GM12878 (cell line): ENCODE data around the gene SULT1A2. TPM values are rescaled to one million over a fixed set of nuclear protein-coding genes. Genes with fewer than 3 reads are reported as not detected.

Experiments
- ATAC-seq: fragments of 200-7000 bp; cut with Tn5 transposase; 3 replicates; pipeline ENCODE4 v1.9.1; 2020; ENCODE audit warnings: mild to moderate bottlenecking, moderate library complexity
- BruUV-seq: library from RNA; stranded (reverse); fragments of 400-500 nt; replicated peaks from 2 replicates; lab custom pipeline; 2021; lab: Mats Ljungman, UMichigan
- CTCF ChIA-PET: fragments of 300-600 bp; sonication (Branson Sonifier 250); formaldehyde crosslinking; extraction: SDS; loops from one replicate; lab custom pipeline; 2021; ENCODE audit warnings: inconsistent platforms; lab: Yijun Ruan, JAX
- POLR2A ChIA-PET: fragments of 350-600 bp; formaldehyde crosslinking; extraction: SDS; loops from one replicate; lab custom pipeline; 2021; ENCODE audit warnings: inconsistent platforms; lab: Charles Lee
- RAD21 ChIA-PET: fragments of 300-600 bp; sonication (Branson Sonifier 250); formaldehyde crosslinking; loops from one replicate; lab custom pipeline; 2023; ENCODE audit warnings: antibody characterized with exemption; ENCODE audit not compliant: unreplicated experiment; lab: Charles Lee
- SMC1A ChIA-PET: fragments of 300-600 bp; sonication (Branson Sonifier 250); formaldehyde crosslinking; loops from one replicate; lab custom pipeline; 2023; ENCODE audit not compliant: unreplicated experiment, uncharacterized antibody; lab: Charles Lee
- DNase-seq: peaks from one replicate; pipeline ENCODE4 v3.0.0-alpha.2; 2011; ENCODE audit warnings: low read depth, low spot score
- FAIRE-seq: peaks from 3 replicates; lab custom pipeline; 2011; peaks lifted over from hg19 to GRCh38; lab: Jason Lieb, UNC
- H2AFZ ChIP-seq: 2 replicates; pipeline ENCODE4 v1.6.0; 2011; ENCODE audit warnings: low read depth, low read length, control low read depth; ENCODE audit not compliant: control insufficient read depth
- H3K27ac ChIP-seq: 2 replicates; pipeline ENCODE4 v1.5.1; 2011; ENCODE audit warnings: control low read depth; ENCODE audit not compliant: control insufficient read depth, insufficient read depth
- H3K27me3 ChIP-seq, 2 experiments: replicated peaks in 1 of 2; 2 replicates each; pipeline versions ENCODE4 v1.6.0 to v1.6.1; 2011; ENCODE audit warnings: low read length in 1 of 2; ENCODE audit not compliant: control insufficient read depth in 2 of 2, insufficient read depth in 2 of 2
- H3K36me3 ChIP-seq, 2 experiments: 2 replicates each; pipeline ENCODE4 v1.5.1; 2011; ENCODE audit warnings: low read length in 1 of 2; ENCODE audit not compliant: control insufficient read depth in 2 of 2, insufficient read depth in 2 of 2
- H3K4me1 ChIP-seq: 2 replicates; pipeline ENCODE4 v1.6.1; 2011; ENCODE audit warnings: mild to moderate bottlenecking, low read length, moderate library complexity, mixed read lengths; ENCODE audit not compliant: control insufficient read depth, insufficient read depth
- H3K4me2 ChIP-seq: 2 replicates; pipeline ENCODE4 v1.6.0; 2011; ENCODE audit warnings: control low read depth; ENCODE audit not compliant: control insufficient read depth, insufficient read depth
- H3K4me3 ChIP-seq: fragments of 200-600 bp; sonication (generic); 2 replicates; pipeline ENCODE4 v1.5.1; 2016
- H3K79me2 ChIP-seq: 2 replicates; pipeline ENCODE4 v1.6.0; 2011; ENCODE audit warnings: low read length; ENCODE audit not compliant: control insufficient read depth, insufficient read depth
- H3K9ac ChIP-seq: 2 replicates; pipeline ENCODE4 v1.8.0; 2011; ENCODE audit warnings: low read length, control low read depth, mixed read lengths; ENCODE audit not compliant: control insufficient read depth, insufficient read depth
- H3K9me3 ChIP-seq: replicated peaks from 3 replicates; pipeline ENCODE4 v1.5.1; 2011; ENCODE audit warnings: mild to moderate bottlenecking, low read length; ENCODE audit not compliant: control insufficient read depth, insufficient read depth
- H4K20me1 ChIP-seq: 2 replicates; pipeline ENCODE4 v1.6.0; 2011; ENCODE audit not compliant: control insufficient read depth, insufficient read depth
- CREM ChIP-seq: IDR thresholded peaks from 2 replicates; pipeline ENCODE4 v1.6.1; 2014; ENCODE audit warnings: antibody characterized with exemption, low read depth
- EZH2 ChIP-seq: IDR thresholded peaks from 2 replicates; pipeline ENCODE4 v1.6.1; 2012; ENCODE audit warnings: low read depth, mild to moderate bottlenecking, control low read depth, inconsistent platforms, low read length, borderline replicate concordance; ENCODE audit not compliant: control insufficient read depth
- WGBS: methylation state at CpG from one replicate; pipeline ENCODE4 v1.1.6; 2016; ENCODE audit warnings: low lambda C conversion rate; ENCODE audit not compliant: insufficient replicate concordance, insufficient coverage; ENCODE audit errors: missing lambda C conversion rate; 5-methylcytosine and 5-hydroxymethylcytosine counted together
- in situ Hi-C: fragments of 300-500 bp; cut with MboI; formaldehyde crosslinking; loops from 9 replicates; pipeline ENCODE4 v1.14.3; 2018; ENCODE audit warnings: mixed read lengths
- intact Hi-C: fragments of 100-400 bp; cut with micrococcal nuclease; formaldehyde crosslinking; loops from one replicate; pipeline ENCODE4 v1.14.2; 2022; ENCODE audit not compliant: unreplicated experiment
- polyA plus RNA-seq, 11 experiments: library from polyadenylated mRNA; depleted of rRNA in 4 of 11; unstranded in 6 of 11; stranded (reverse) in 5 of 11; fragments of >200 nt; fragmentation: Nextera tagmentation in 4 of 11; fragmentation: Illumina TruSeq in 1 of 11; extraction: Ambion mirVana in 4 of 11; extraction: Trizol in 1 of 11; gene quantifications; 1 replicate in 1 of 11; 2 replicates in 10 of 11; pipeline versions ENCODE4 v1.2.1 to v1.2.3, GENCODE V29; 2011 to 2016; ENCODE audit warnings: inconsistent platforms in 2 of 11, missing spikeins in 2 of 11, low read depth in 1 of 11
- total RNA-seq, 4 experiments: library from RNA; depleted of rRNA in 3 of 4; stranded (reverse); fragments of >200 nt in 3 of 4; fragmentation: Illumina TruSeq in 1 of 4; extraction: Trizol in 1 of 4; gene quantifications; 2 replicates each; pipeline versions ENCODE4 v1.2.1 to v1.2.3, GENCODE V29; 2013 to 2021
- TF ChIP-seq, protein P1 (sequence below): fragments of 450-650 bp; IDR thresholded peaks from 2 replicates; pipeline ENCODE4 v1.6.1; 2018; ENCODE audit warnings: borderline replicate concordance, mild to moderate bottlenecking; ENCODE audit not compliant: partially characterized antibody
- TF ChIP-seq, protein P2 (sequence below): fragments of 450-650 bp; IDR thresholded peaks from 2 replicates; pipeline ENCODE4 v1.6.1; 2016; ENCODE audit warnings: mild to moderate bottlenecking, moderate library complexity, borderline replicate concordance

Gene SULT1A2
- total and polyA plus RNA-seq, 10 of the 15 experiments (the other 5 are each of a cell fraction or from before 2014, with no cell fraction given), result 0.06 to 0.39 (median 0.07) TPM; not detected in 7

DNA sequence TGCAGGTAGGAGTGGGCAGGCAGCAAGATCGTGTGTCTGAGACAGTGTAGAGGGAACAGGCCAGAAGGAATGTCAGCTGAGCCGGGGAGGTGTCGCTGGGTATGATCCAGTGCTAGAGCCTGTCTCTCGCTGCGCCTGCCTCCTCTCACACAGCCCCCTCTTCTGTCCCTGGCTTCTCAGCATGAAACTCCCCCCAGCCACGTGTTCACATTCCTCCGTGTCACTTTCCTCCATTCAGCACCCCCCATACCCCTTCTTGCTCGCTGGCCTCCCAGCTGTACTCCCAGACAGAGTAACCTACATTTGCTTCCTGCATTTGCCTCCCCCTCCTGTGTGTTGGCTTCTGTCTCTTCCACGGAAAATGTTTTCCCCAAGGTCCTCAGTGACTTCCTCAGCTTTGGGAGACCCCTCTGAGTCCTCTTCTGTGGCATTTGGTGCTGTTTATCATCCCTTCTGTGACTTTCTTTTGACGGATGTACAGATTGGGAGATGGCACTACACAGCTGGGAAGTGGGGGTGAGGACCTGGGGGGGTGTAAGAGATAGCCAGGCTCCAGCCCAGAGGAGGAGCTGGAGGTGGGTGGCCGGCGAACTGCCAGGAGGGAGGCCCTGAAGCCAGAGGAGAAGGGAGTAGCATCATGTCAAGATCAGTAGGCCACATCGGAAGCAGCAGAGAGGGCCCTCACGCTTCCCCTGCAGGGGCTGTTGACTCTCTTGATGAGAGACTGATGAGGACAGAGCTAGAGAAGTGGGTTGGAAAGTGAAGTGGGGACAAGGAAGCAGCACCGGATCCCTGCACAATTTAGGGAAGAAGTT, 23.9 kb downstream of the SULT1A2 start (continued):
- TF ChIP-seq, protein P1, sequence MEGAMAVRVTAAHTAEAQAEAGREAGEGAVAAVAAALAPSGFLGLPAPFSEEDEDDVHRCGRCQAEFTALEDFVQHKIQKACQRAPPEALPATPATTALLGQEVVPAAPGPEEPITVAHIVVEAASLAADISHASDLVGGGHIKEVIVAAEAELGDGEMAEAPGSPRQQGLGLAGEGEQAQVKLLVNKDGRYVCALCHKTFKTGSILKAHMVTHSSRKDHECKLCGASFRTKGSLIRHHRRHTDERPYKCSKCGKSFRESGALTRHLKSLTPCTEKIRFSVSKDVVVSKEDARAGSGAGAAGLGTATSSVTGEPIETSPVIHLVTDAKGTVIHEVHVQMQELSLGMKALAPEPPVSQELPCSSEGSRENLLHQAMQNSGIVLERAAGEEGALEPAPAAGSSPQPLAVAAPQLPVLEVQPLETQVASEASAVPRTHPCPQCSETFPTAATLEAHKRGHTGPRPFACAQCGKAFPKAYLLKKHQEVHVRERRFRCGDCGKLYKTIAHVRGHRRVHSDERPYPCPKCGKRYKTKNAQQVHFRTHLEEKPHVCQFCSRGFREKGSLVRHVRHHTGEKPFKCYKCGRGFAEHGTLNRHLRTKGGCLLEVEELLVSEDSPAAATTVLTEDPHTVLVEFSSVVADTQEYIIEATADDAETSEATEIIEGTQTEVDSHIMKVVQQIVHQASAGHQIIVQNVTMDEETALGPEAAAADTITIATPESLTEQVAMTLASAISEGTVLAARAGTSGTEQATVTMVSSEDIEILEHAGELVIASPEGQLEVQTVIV, result no peak

DNA sequence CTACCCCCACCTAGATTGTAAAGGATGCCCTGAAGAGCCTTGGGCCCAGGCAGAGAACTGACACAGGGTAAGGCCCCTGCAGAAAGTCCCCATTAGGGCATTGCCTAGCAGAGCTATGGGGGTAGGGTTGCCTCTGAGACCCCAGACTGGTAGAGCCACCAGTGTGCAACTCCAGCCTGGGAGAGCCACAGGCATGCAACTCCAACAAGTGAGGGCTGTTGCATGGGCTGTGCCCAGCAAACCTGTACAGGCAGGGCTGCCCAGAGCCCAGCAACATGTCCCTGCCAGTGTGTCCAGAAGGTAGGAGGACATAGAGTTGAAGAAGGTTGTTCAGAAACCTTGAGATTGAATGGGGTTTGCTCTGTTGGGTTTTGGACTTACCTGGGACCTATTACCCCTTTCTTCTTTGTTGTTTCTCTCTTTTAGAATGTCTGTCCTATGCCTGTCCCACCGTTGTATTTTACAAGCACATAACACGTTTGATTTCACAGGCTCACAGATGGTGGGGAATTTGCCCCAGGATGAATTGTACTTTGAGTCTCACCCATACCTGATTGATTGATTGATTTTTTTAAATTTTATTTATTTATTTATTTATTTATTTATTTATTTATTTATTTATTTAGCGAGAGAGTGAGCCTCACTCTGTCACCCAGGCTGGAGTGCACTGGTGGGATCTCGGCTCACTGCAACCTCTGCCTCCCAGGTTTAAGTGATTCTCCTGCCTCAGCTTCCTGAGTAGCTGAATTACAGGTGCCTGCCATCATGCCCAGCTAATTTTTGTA, 26.7 kb downstream of the SULT1A2 start:
- TF ChIP-seq CREM, result no peak
- no peak for TF ChIP-seq EZH2
- TF ChIP-seq, protein P2, sequence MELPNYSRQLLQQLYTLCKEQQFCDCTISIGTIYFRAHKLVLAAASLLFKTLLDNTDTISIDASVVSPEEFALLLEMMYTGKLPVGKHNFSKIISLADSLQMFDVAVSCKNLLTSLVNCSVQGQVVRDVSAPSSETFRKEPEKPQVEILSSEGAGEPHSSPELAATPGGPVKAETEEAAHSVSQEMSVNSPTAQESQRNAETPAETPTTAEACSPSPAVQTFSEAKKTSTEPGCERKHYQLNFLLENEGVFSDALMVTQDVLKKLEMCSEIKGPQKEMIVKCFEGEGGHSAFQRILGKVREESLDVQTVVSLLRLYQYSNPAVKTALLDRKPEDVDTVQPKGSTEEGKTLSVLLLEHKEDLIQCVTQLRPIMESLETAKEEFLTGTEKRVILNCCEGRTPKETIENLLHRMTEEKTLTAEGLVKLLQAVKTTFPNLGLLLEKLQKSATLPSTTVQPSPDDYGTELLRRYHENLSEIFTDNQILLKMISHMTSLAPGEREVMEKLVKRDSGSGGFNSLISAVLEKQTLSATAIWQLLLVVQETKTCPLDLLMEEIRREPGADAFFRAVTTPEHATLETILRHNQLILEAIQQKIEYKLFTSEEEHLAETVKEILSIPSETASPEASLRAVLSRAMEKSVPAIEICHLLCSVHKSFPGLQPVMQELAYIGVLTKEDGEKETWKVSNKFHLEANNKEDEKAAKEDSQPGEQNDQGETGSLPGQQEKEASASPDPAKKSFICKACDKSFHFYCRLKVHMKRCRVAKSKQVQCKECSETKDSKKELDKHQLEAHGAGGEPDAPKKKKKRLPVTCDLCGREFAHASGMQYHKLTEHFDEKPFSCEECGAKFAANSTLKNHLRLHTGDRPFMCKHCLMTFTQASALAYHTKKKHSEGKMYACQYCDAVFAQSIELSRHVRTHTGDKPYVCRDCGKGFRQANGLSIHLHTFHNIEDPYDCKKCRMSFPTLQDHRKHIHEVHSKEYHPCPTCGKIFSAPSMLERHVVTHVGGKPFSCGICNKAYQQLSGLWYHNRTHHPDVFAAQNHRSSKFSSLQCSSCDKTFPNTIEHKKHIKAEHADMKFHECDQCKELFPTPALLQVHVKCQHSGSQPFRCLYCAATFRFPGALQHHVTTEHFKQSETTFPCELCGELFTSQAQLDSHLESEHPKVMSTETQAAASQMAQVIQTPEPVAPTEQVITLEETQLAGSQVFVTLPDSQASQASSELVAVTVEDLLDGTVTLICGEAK, result no peak
- TF ChIP-seq, all 136 proteins: peak for 0
- SMC1A ChIA-PET, result no interaction called here
- Histone ChIP-seq H3K36me3 (no peaks in the 10 kb centered on the region), H2AFZ (no peak overlapping the region), H3K4me3 (no peak overlapping the region), H3K4me1 (no peaks in the 10 kb centered on the region), H3K9ac (no peak overlapping the region), H3K27me3 (no peaks in the 10 kb centered on the region), H4K20me1 (no peaks in the 10 kb centered on the region), H3K79me2 (no peaks in the 10 kb centered on the region), H3K27ac (no peak overlapping the region), H3K4me2 (no peak overlapping the region), H3K9me3 (peaks cover 5% of the 10 kb centered on the region; the same call in 1 of the 3 replicates)
- no TSS peak for BruUV-seq
- intact Hi-C loops, result no loop called here
- WGBS, result 100% methylated on average over 4 of the region's 4 CpGs
- DNase-seq (no peak), ATAC-seq (no peak), FAIRE-seq (no peak)
- in situ Hi-C loops, result no loop called here
- RAD21 ChIA-PET, result no interaction called here
- CTCF ChIA-PET, result interaction anchor here (1.1 kb wide), 1 partner anchor 12 kb away, joined by 5 read pairs; no protein-coding TSS in a partner anchor
- POLR2A ChIA-PET, result no interaction called here
